A549 (cell line): ENCODE results near the gene IGF1R.

Experiments used
- CBX8 ChIP-seq: fragments of 200-600 bp; sonication (generic); IDR thresholded peaks from 2 replicates; pipeline ENCODE4 v1.6.1; 2016
- CEBPB ChIP-seq, 2 experiments: fragments of >200 bp in 1 of 2; sonication (Bioruptor Twin) in 1 of 2; formaldehyde crosslinking in 1 of 2; IDR thresholded peaks; 2 replicates each; pipeline ENCODE4 v1.6.1; 2012 to 2016
- MYC ChIP-seq: IDR thresholded peaks from 2 replicates; pipeline ENCODE4 v1.6.1; 2012; ENCODE audit warnings: mild to moderate bottlenecking, inconsistent platforms, low read length, improper control_type of control experiment, borderline replicate concordance
- POLR2A ChIP-seq: IDR thresholded peaks from 2 replicates; pipeline ENCODE4 v1.6.1; 2012; ENCODE audit warnings: mild to moderate bottlenecking, low read length
- RAD21 ChIP-seq, 2 experiments: fragments of >200 bp in 1 of 2; sonication (Bioruptor Twin) in 1 of 2; formaldehyde crosslinking in 1 of 2; IDR thresholded peaks in 1 of 2; conservative IDR thresholded peaks in 1 of 2; 2 replicates in 1 of 2; 3 replicates in 1 of 2; pipeline ENCODE4 v1.6.1; 2012 to 2018; ENCODE audit warnings: inconsistent platforms in 1 of 2
- RARB ChIP-seq: fragments of 250-450 bp; sonication (Bioruptor Pico); IDR thresholded peaks from 2 replicates; pipeline ENCODE4 v1.8.0; 2021; ENCODE audit warnings: mild to moderate bottlenecking, moderate library complexity
- TF ChIP-seq, protein P1 (sequence below): fragments of >200 bp; sonication (Bioruptor Twin); formaldehyde crosslinking; IDR thresholded peaks from 3 replicates; pipeline ENCODE4 v1.5.1; 2016

DNA sequence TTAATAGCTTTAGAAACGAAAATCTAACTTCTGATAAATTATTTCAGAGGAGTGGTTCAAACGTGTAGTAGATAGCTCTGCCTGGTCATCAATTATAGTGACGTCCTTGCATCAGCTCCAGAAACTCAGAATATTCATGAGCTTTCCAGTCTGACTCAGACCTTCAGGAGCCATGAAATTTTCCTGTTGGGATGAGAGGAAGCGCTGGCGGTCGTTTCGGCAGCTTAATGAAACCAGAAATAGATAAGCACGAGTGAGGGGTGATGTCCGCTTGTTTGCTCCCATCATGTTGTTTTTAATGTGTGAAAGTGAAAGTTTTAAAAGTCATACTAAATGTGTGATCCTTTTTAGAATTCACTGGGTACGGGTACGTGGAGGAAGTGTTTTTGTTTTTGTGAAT, 218.2 kb downstream of the IGF1R start:
- TF ChIP-seq MYC (no peak), CEBPB (IDR thresholded peaks at IDR 0.05) (no peak), RAD21 (conservative IDR thresholded peaks at IDR 0.05 in 1 of 2, IDR thresholded peaks at IDR 0.05 in 1 of 2) (no peak), POLR2A (no peak), CBX8 (no peak), RARB (CRISPR knock-in tag) (no peak)
- TF ChIP-seq, protein P1, sequence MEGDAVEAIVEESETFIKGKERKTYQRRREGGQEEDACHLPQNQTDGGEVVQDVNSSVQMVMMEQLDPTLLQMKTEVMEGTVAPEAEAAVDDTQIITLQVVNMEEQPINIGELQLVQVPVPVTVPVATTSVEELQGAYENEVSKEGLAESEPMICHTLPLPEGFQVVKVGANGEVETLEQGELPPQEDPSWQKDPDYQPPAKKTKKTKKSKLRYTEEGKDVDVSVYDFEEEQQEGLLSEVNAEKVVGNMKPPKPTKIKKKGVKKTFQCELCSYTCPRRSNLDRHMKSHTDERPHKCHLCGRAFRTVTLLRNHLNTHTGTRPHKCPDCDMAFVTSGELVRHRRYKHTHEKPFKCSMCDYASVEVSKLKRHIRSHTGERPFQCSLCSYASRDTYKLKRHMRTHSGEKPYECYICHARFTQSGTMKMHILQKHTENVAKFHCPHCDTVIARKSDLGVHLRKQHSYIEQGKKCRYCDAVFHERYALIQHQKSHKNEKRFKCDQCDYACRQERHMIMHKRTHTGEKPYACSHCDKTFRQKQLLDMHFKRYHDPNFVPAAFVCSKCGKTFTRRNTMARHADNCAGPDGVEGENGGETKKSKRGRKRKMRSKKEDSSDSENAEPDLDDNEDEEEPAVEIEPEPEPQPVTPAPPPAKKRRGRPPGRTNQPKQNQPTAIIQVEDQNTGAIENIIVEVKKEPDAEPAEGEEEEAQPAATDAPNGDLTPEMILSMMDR = no peak
